ENCODE results near the gene MED4. TPM values are rescaled to one million over a fixed set of nuclear protein-coding genes. Genes with fewer than 3 reads are reported as not detected.
"Not testable (repeated sequence)": the region's sequence is repeated elsewhere in the genome, so short reads cannot be mapped to it uniquely, and the experiment has no call there.

MED4 gene
- total and polyA plus RNA-seq, 10 donors = 35.7 to 61.7 (median 43.0) TPM

DNA sequence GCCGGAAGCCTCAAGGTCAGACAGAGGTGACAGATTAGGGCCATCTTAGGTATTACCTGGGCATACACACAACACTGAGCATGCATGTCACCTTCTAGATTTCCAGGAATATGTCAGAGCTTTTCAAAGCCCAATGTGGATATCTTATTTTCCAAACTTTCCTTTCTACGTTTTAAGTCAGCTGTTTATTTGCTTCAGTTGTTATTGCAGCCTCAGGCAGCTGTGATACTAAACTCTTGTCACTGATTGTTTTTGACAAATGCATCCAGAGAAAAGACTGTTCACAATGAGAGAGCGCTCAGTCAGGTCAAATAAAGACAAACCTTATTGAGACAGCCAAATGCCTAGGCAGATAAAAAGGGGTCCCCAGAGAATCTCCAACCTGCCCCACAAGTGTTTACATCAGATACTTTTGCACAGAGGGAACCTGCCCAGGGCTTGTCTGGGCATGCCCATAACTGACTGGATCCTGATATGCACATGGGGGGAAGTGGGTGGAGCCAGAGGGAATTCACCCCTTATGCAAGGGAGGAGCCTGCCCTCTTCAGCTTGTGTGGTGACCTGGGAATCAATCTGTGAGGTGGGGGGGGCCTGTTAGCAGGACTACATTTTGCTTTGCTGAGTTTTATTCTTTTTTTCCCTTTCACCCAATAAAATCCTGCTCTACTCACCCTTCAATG lies 28.5 kb downstream of the MED4 start:
- DNase-seq = no peak
- WGBS, 5 donors = 94 to 98% (median 96%) methylated on average over 3 of the region's 3 CpGs
- Histone ChIP-seq H3K27ac (no peak overlapping the region), H3K9me3 (peaks cover 12 to 55% (median 39%) of the 10 kb centered on the region in 8 donors), H3K36me3 (peaks cover 14 to 81% (median 36%) of the 10 kb centered on the region in 6 donors), H3K4me3 (no peak overlapping the region), H3K27me3 (replicated peaks in 1 of 7) (no peaks in the 10 kb centered on the region), H3K4me1 (no peaks in the 10 kb centered on the region)
- intact Hi-C loops (cut with DNase I; ENCODE audit: low total_unique reads) = no loop called here
- no peak for TF ChIP-seq POLR2AphosphoS5 (IDR thresholded peaks at IDR 0.05)
- TF ChIP-seq, protein P1, sequence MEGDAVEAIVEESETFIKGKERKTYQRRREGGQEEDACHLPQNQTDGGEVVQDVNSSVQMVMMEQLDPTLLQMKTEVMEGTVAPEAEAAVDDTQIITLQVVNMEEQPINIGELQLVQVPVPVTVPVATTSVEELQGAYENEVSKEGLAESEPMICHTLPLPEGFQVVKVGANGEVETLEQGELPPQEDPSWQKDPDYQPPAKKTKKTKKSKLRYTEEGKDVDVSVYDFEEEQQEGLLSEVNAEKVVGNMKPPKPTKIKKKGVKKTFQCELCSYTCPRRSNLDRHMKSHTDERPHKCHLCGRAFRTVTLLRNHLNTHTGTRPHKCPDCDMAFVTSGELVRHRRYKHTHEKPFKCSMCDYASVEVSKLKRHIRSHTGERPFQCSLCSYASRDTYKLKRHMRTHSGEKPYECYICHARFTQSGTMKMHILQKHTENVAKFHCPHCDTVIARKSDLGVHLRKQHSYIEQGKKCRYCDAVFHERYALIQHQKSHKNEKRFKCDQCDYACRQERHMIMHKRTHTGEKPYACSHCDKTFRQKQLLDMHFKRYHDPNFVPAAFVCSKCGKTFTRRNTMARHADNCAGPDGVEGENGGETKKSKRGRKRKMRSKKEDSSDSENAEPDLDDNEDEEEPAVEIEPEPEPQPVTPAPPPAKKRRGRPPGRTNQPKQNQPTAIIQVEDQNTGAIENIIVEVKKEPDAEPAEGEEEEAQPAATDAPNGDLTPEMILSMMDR (IDR thresholded peaks at IDR 0.05 in 8 of 11, conservative IDR thresholded peaks at IDR 0.05 in 3 of 11) = no peak
- no peak for TF ChIP-seq POLR2A (IDR thresholded peaks at IDR 0.05)

DNA sequence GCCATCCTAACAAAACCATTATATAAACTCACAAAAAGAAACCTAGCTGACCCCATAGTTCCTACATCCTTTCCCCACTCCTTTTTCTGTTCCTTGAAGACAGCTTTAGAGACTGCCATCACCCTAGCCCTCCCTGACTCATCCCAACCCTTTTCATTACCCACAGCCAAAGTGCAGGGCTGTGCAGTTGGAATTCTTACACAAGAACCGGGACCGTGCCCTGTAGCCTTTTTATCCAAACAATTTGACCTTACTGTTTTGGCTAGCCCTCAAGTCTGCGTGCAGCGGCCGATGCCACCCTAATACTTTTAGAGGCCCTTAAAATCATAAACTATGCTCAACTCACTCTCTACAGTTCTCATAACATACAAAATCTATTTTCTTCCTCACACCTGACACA lies 35.0 kb downstream of the MED4 start:
- H3K4me3 ChIP-seq; H3K4me1 ChIP-seq; H3K27ac ChIP-seq; H3K27me3 ChIP-seq (replicated peaks in 1 of 7); intact Hi-C loops (cut with DNase I; ENCODE audit: low total_unique reads); DNase-seq; H3K9me3 ChIP-seq: not testable (repeated sequence)
- peaks cover 0 to 25% (median under 1%) of the 10 kb centered on the region in 6 donors for H3K36me3 ChIP-seq
- WGBS, 5 donors = 58 to 79% (median 71%) methylated on average over 5 of the region's 5 CpGs

DNA sequence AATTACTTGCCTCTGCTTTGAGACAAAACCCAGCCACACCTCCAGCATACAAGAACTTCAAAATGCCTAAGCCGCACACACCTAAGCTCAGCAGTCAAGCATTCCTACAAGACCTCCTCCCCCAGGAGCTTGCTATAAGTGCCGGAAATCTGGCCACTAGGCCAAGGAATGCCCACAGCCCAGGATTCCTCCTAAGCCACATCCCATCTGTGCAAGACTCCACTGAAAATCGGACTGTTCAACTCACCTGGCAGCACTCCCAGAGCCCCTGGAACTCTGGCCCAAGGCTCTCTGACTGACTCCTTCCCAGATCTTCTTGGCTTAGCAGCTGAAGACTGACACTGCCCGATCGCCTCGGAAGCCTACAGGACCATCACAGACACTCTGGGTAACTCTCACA lies 36.4 kb downstream of the MED4 start:
- H3K36me3 ChIP-seq = peaks cover 0 to 37% (median 2%) of the 10 kb centered on the region in 6 donors

DNA sequence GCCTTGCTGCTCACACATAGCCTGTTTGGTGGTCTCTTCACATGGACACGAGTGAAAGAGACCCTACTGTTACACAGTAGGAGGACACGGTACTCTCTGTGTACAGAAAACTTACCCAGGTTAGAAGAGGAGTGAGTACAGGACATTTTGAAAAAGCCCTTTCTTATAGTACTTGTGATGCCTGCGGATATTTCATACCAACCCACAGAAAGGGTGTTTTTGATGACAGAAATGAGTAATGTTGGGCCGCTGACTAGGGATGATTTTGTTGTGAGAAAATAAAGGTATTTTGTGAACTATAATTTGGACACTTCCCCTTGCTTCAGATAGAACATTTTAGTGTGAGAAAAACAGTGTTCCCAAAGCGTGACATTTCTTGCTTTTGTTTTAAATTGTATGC lies 39.2 kb downstream of the MED4 start:
- no peak for TF ChIP-seq POLR2AphosphoS5 (IDR thresholded peaks at IDR 0.05)
- TF ChIP-seq POLR2A (IDR thresholded peaks at IDR 0.05) = no peak
- TF ChIP-seq, protein P1 (IDR thresholded peaks at IDR 0.05 in 8 of 11, conservative IDR thresholded peaks at IDR 0.05 in 3 of 11) = no peak
- H3K4me3 ChIP-seq = no peak overlapping the region
- intact Hi-C loops (cut with DNase I; ENCODE audit: low total_unique reads) = no loop called here
- no peaks in the 10 kb centered on the region for H3K4me1 ChIP-seq
- WGBS, 5 donors = 88 to 94% (median 89%) methylated on average over 5 of the region's 5 CpGs
- H3K27ac ChIP-seq = no peak overlapping the region
- no peaks in the 10 kb centered on the region for H3K9me3 ChIP-seq
- no peaks in the 10 kb centered on the region for H3K27me3 ChIP-seq (replicated peaks in 1 of 7)
- no peak for DNase-seq
- peaks cover 0 to 51% (median 23%) of the 10 kb centered on the region in 6 donors for H3K36me3 ChIP-seq

More for the DNA sequence above, 36.4 kb downstream of the MED4 start:
- WGBS, 5 donors = 88 to 98% (median 98%) methylated on average over 4 to 6 of the region's 6 CpGs
- H3K27ac ChIP-seq; H3K27me3 ChIP-seq (replicated peaks in 1 of 7); H3K4me1 ChIP-seq; H3K9me3 ChIP-seq; intact Hi-C loops (cut with DNase I; ENCODE audit: low total_unique reads); H3K4me3 ChIP-seq; DNase-seq: not testable (repeated sequence)

DNA sequence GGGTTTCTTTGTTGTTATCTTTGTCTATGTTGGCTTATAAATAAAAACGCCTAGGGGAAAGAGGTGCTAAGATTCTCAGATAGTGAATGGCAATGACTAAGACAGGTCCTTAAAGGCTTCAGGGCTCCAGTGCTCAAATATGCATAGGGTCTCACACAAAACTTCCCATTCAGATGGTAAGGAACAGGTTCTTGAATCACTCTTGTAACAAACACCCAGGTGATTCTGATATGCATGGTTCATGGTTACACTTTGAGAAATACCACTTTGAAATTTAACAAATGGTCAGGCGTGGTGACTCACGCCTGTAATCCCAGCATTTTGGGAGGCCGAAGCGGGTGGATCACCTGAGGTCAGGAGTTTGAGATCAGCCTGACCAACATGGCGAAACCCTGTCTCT lies 40.3 kb downstream of the MED4 start:
- no peak overlapping the region for H3K27ac ChIP-seq

More for the DNA sequence above, 40.3 kb downstream of the MED4 start:
- 91 to 98% (median 95%) methylated on average over 6 of the region's 6 CpGs for WGBS, 5 donors
- no peak for DNase-seq
- Histone ChIP-seq H3K36me3 (peaks cover 0 to 62% (median 29%) of the 10 kb centered on the region in 6 donors), H3K9me3 (no peaks in the 10 kb centered on the region), H3K4me1 (no peaks in the 10 kb centered on the region), H3K4me3 (no peak overlapping the region), H3K27me3 (replicated peaks in 1 of 7) (no peaks in the 10 kb centered on the region)
- intact Hi-C loops (cut with DNase I; ENCODE audit: low total_unique reads) = no loop called here
- TF ChIP-seq POLR2A (IDR thresholded peaks at IDR 0.05) = no peak
- TF ChIP-seq, protein P1 (IDR thresholded peaks at IDR 0.05 in 8 of 11, conservative IDR thresholded peaks at IDR 0.05 in 3 of 11) = no peak
- TF ChIP-seq POLR2AphosphoS5 (IDR thresholded peaks at IDR 0.05) = no peak

All from spleen (tissue), 11 donors.